Osteoblast (primary cell): Measurements from ENCODE around the gene HAND1. TPM values are rescaled to one million over a fixed set of nuclear protein-coding genes. Genes with fewer than 3 reads are reported as not detected.

Source experiments
- DNase-seq: peaks from one replicate; pipeline ENCODE4 v3.0.0; 2011; ENCODE audit warnings: low spot score, mixed read lengths; ENCODE audit not compliant: insufficient read length; ENCODE audit errors: missing footprints
- H2AFZ ChIP-seq: 2 replicates; pipeline ENCODE4 v1.6.0; 2011; ENCODE audit warnings: mild to moderate bottlenecking, low read length
- H3K27ac ChIP-seq: 2 replicates; pipeline ENCODE4 v1.5.1; 2011; ENCODE audit warnings: mild to moderate bottlenecking, low read depth, low read length, moderate library complexity
- H3K27me3 ChIP-seq: 2 replicates; pipeline ENCODE4 v1.6.0; 2012; ENCODE audit warnings: mild to moderate bottlenecking, control low read depth, inconsistent platforms, low read length, moderate library complexity; ENCODE audit not compliant: insufficient read depth
- H3K36me3 ChIP-seq: 2 replicates; pipeline ENCODE4 v1.5.1; 2011; ENCODE audit warnings: mild to moderate bottlenecking, low read length, control low read depth, moderate library complexity; ENCODE audit not compliant: insufficient read depth
- H3K4me1 ChIP-seq: 2 replicates; pipeline ENCODE4 v1.5.1; 2011; ENCODE audit warnings: mild to moderate bottlenecking, low read length, control low read depth, moderate library complexity; ENCODE audit not compliant: insufficient read depth
- H3K4me2 ChIP-seq: 2 replicates; pipeline ENCODE4 v1.6.0; 2011; ENCODE audit warnings: mild to moderate bottlenecking, low read length; ENCODE audit not compliant: insufficient read depth
- H3K4me3 ChIP-seq: fragments of 200-600 bp; sonication (generic); 3 replicates; pipeline ENCODE4 v1.5.1; 2012; ENCODE audit warnings: mild to moderate bottlenecking, low read length, inconsistent platforms; ENCODE audit not compliant: insufficient read depth
- H3K79me2 ChIP-seq: 2 replicates; pipeline ENCODE4 v1.6.0; 2012; ENCODE audit warnings: mild to moderate bottlenecking, low read length, control low read depth, inconsistent platforms; ENCODE audit not compliant: insufficient read depth
- H3K9me3 ChIP-seq: 2 replicates; pipeline ENCODE4 v1.5.1; 2011; ENCODE audit warnings: low read depth, low read length, control low read depth
- H4K20me1 ChIP-seq: 2 replicates; pipeline ENCODE4 v1.6.0; 2012; ENCODE audit warnings: mild to moderate bottlenecking, low read length, control low read depth; ENCODE audit not compliant: insufficient read depth
- CTCF ChIP-seq: IDR thresholded peaks from 2 replicates; pipeline ENCODE4 v1.5.1; 2011; ENCODE audit warnings: mild to moderate bottlenecking, low read depth, low read length, moderate library complexity; ENCODE audit errors: extremely low read depth
- total RNA-seq: library from RNA; depleted of rRNA; stranded (reverse); fragments of >200 nt; gene quantifications from 2 replicates; pipeline ENCODE4 v1.2.3, GENCODE V29; 2012

Gene HAND1
- total RNA-seq, 1 donor = not detected

GRCh38 chr5:154428208-154428607 lies 49.8 kb downstream of the HAND1 start:
- no peaks in the 10 kb centered on the region for H4K20me1 ChIP-seq
- no peaks in the 10 kb centered on the region for H3K4me1 ChIP-seq
- H3K27me3 ChIP-seq = no peaks in the 10 kb centered on the region
- no peak overlapping the region for H3K27ac ChIP-seq
- H2AFZ ChIP-seq = no peak overlapping the region
- no peak for TF ChIP-seq CTCF
- DNase-seq = no peak
- no peak overlapping the region for H3K4me3 ChIP-seq
- H3K9me3 ChIP-seq = no peaks in the 10 kb centered on the region
- H3K36me3 ChIP-seq = no peaks in the 10 kb centered on the region
- no peaks in the 10 kb centered on the region for H3K79me2 ChIP-seq
- H3K4me2 ChIP-seq = no peak overlapping the region

Other genes starting within 250 kb of the HAND1 start
- gene SAP30L, start 32.2 kb downstream of the HAND1 start, total RNA-seq = 32.2 and 36.5 TPM in 2 replicates